ENCODE data around the gene TXNL4A. TPM values are rescaled to one million over a fixed set of nuclear protein-coding genes. Genes with fewer than 3 reads are reported as not detected.

The TXNL4A gene
- total RNA-seq, 6 experiments from 2014 or later: 18.5 to 53.9 (median 37.8) TPM

GRCh38 chr18:79950515-79951341 lies 37.6 kb downstream of the TXNL4A start:
- 0% methylated on average over 5 of the region's 81 CpGs for WGBS (ENCODE audit: insufficient coverage, low coverage, low lambda C conversion rate, missing lambda C conversion rate)
- no peak for TF ChIP-seq CTCF (IDR thresholded peaks at IDR 0.05)
- DNase-seq (peak; percentile 59 to 66 (median 59)), ATAC-seq (peak in 3 of 4 donors; percentile 3 to 28 (median 11))
- Histone ChIP-seq H3K4me1 (peaks cover 0 to 41% (median 8%) of the 10 kb centered on the region in 4 donors), H3K9me3 (no peaks in the 10 kb centered on the region), H3K27ac (peak overlapping the region; percentile 91 to 95 (median 93)), H3K27me3 (no peaks in the 10 kb centered on the region), H3K36me3 (peaks cover 0 to 3% (median 0%) of the 10 kb centered on the region in 4 donors), H3K4me3 (peak overlapping the region; percentile 72 to 91 (median 89))
- intact Hi-C loops (cut with DNase I): no loop called here

GRCh38 chr18:79949697-79950487 lies 38.5 kb downstream of the TXNL4A start:
- TF ChIP-seq POLR2A (IDR thresholded peaks at IDR 0.05): peak; percentile 13
- TF ChIP-seq CTCF (IDR thresholded peaks at IDR 0.05): no peak
- Histone ChIP-seq H3K4me1 (peaks cover 0 to 49% (median 12%) of the 10 kb centered on the region in 4 donors), H3K4me3 (peak overlapping the region; percentile 72 to 91 (median 89)), H3K27ac (peak overlapping the region; percentile 91 to 95 (median 93)), H3K27me3 (no peaks in the 10 kb centered on the region), H3K9me3 (no peaks in the 10 kb centered on the region), H3K36me3 (peaks cover 0 to 3% (median 0%) of the 10 kb centered on the region in 4 donors)
- intact Hi-C loops (cut with DNase I): no loop called here
- DNase-seq: peak; percentile 59 to 69 (median 60)
- peak in 2 of 4 donors; percentile 7 to 14 for ATAC-seq
- 7% methylated on average over 6 of the region's 12 CpGs for WGBS (ENCODE audit: insufficient coverage, low coverage, low lambda C conversion rate, missing lambda C conversion rate)

GRCh38 chr18:79948719-79949411 lies 39.5 kb downstream of the TXNL4A start:
- Histone ChIP-seq H3K4me3 (peak overlapping the region; percentile 72 to 91 (median 89)), H3K36me3 (peaks cover 0 to 3% (median 0%) of the 10 kb centered on the region in 4 donors), H3K27me3 (no peaks in the 10 kb centered on the region), H3K9me3 (no peaks in the 10 kb centered on the region), H3K27ac (peak overlapping the region; percentile 91 to 95 (median 93)), H3K4me1 (peaks cover 0 to 52% (median 17%) of the 10 kb centered on the region in 4 donors)
- WGBS (ENCODE audit: insufficient coverage, low coverage, low lambda C conversion rate, missing lambda C conversion rate): 23% methylated on average over 19 of the region's 23 CpGs
- TF ChIP-seq CTCF (IDR thresholded peaks at IDR 0.05): no peak
- no peak for TF ChIP-seq POLR2A (IDR thresholded peaks at IDR 0.05)
- DNase-seq: peak; percentile 28 to 56 (median 53)
- intact Hi-C loops (cut with DNase I): no loop called here
- ATAC-seq: peak in 3 of 4 donors; percentile 2 to 19 (median 8)

All from right lobe of liver (tissue), 6 donors.